SK-N-SH (cell line): Measurements from ENCODE around the gene MDH2. TPM values are rescaled to one million over a fixed set of nuclear protein-coding genes. Genes with fewer than 3 reads are reported as not detected.

Experiments
- CTCF ChIA-PET: fragments of 300-600, 350-600 bp; formaldehyde crosslinking; extraction: SDS; loops from one replicate; lab custom pipeline; 2021; lab: Yijun Ruan, JAX
- POLR2A ChIA-PET: fragments of 350-600 bp; sonication (Branson Sonifier 250); formaldehyde crosslinking; extraction: SDS; loops from one replicate; lab custom pipeline; 2020; ENCODE audit warnings: antibody characterized with exemption, inconsistent platforms; lab: Yijun Ruan, JAX
- DNase-seq: peaks from one replicate; pipeline ENCODE4 v3.0.0; 2012
- H2AFZ ChIP-seq: fragments of 200-600 bp; sonication (generic); 2 replicates; pipeline ENCODE4 v1.8.1; 2016; ENCODE audit warnings: antibody characterized with exemption, mild to moderate bottlenecking, low read depth
- H3F3A ChIP-seq: fragments of 200-600 bp; sonication (generic); replicated peaks from 2 replicates; pipeline ENCODE3; 2016; ENCODE audit warnings: antibody characterized with exemption, mild to moderate bottlenecking; ENCODE audit not compliant: insufficient read depth
- H3K27ac ChIP-seq, 2 experiments: fragments of 200-500 bp in 1 of 2; fragments of 200-600 bp in 1 of 2; sonication (Bioruptor generic) in 1 of 2; sonication (generic), shearing (Covaris generic) in 1 of 2; 2 replicates each; pipeline versions ENCODE4 v1.5.1 to v1.6.1; 2014 to 2016; ENCODE audit warnings: low read depth in 2 of 2, inconsistent platforms in 1 of 2, low read length in 1 of 2, mild to moderate bottlenecking in 1 of 2, mixed read lengths in 1 of 2
- H3K27me3 ChIP-seq: fragments of 200-600 bp; sonication (generic), shearing (Covaris generic); 2 replicates; pipeline ENCODE4 v1.6.1; 2016; ENCODE audit warnings: mixed run types; ENCODE audit not compliant: insufficient read depth
- H3K36me3 ChIP-seq, 2 experiments: fragments of 200-500 bp in 1 of 2; fragments of 200-600 bp in 1 of 2; sonication (Bioruptor generic) in 1 of 2; sonication (generic) in 1 of 2; replicated peaks in 1 of 2; 2 replicates each; pipeline versions ENCODE3 to v1.5.1; 2014 to 2016; ENCODE audit warnings: low read length in 1 of 2, mild to moderate bottlenecking in 1 of 2; ENCODE audit not compliant: insufficient read depth in 2 of 2, control insufficient read depth in 1 of 2
- H3K4me1 ChIP-seq, 2 experiments: fragments of 200-500 bp in 1 of 2; fragments of 200-600 bp in 1 of 2; sonication (Bioruptor generic) in 1 of 2; sonication (generic), shearing (Covaris generic) in 1 of 2; 2 replicates each; pipeline versions ENCODE4 v1.5.1 to v1.6.1; 2014 to 2016; ENCODE audit warnings: low read depth in 1 of 2, low read length in 1 of 2, mixed run types in 1 of 2; ENCODE audit not compliant: insufficient read depth in 2 of 2, control insufficient read depth in 1 of 2
- H3K4me2 ChIP-seq: fragments of 200-600 bp; sonication (generic), shearing (Covaris generic); 2 replicates; pipeline ENCODE4 v1.6.1; 2017; ENCODE audit warnings: mixed run types
- H3K4me3 ChIP-seq, 2 experiments: fragments of 200-500 bp in 1 of 2; fragments of 200-600 bp in 1 of 2; sonication (Bioruptor generic) in 1 of 2; sonication (generic), shearing (Covaris generic) in 1 of 2; 2 replicates each; pipeline versions ENCODE4 v1.5.1 to v1.8.1; 2014 to 2016; ENCODE audit warnings: low read depth in 2 of 2, inconsistent platforms in 1 of 2, low read length in 1 of 2, mild to moderate bottlenecking in 1 of 2, mixed read lengths in 1 of 2, moderate library complexity in 1 of 2
- H3K79me2 ChIP-seq: fragments of 200-600 bp; sonication (generic); 2 replicates; pipeline ENCODE4 v1.8.1; 2017; ENCODE audit warnings: mild to moderate bottlenecking; ENCODE audit not compliant: insufficient read depth
- H3K9ac ChIP-seq: fragments of 200-600 bp; sonication (generic); 2 replicates; pipeline ENCODE4 v1.6.1; 2017; ENCODE audit warnings: mixed run types
- H3K9me2 ChIP-seq: fragments of 200-600 bp; sonication (generic); 2 replicates; pipeline ENCODE4 v1.6.1; 2017; ENCODE audit warnings: mixed run types
- H3K9me3 ChIP-seq: fragments of 200-600 bp; sonication (generic); 2 replicates; pipeline ENCODE4 v1.6.1; 2017; ENCODE audit warnings: mixed run types, mild to moderate bottlenecking, moderate library complexity
- H4K20me1 ChIP-seq: fragments of 200-600 bp; sonication (generic); 2 replicates; pipeline ENCODE4 v1.6.1; 2017; ENCODE audit warnings: mild to moderate bottlenecking, mixed run types; ENCODE audit not compliant: insufficient read depth
- CHD2 ChIP-seq: fragments of 150-350 bp; IDR thresholded peaks from 2 replicates; pipeline ENCODE4 v1.6.1; 2018; ENCODE audit warnings: low read length; ENCODE audit not compliant: partially characterized antibody
- EP300 ChIP-seq, 2 experiments: IDR thresholded peaks; 2 replicates each; pipeline versions ENCODE4 v1.4.0 to v1.6.1; 2012; ENCODE audit warnings: borderline replicate concordance in 1 of 2, low read depth in 1 of 2, low read length in 1 of 2
- EZH2phosphoT487 ChIP-seq: fragments of 200-600 bp; sonication (generic); IDR thresholded peaks from 2 replicates; pipeline ENCODE4 v1.6.1; 2017; ENCODE audit warnings: low read depth, mixed run types, mild to moderate bottlenecking, antibody characterized with exemption, moderate library complexity, borderline replicate concordance
- FOSL2 ChIP-seq: IDR thresholded peaks from 2 replicates; pipeline ENCODE4 v1.4.0; 2012; ENCODE audit warnings: low read depth, mild to moderate bottlenecking, moderate library complexity, borderline replicate concordance
- FOXJ3 ChIP-seq: sonication (generic); formaldehyde crosslinking; IDR thresholded peaks from 2 replicates; pipeline ENCODE4 v1.5.1; 2020; ENCODE audit warnings: mild to moderate bottlenecking, missing genetic modification reagents
- FOXM1 ChIP-seq: IDR thresholded peaks from 2 replicates; pipeline ENCODE4 v1.4.0; 2012; ENCODE audit warnings: low read depth, mild to moderate bottlenecking
- GATA2 ChIP-seq: sonication (generic); formaldehyde crosslinking; IDR thresholded peaks from 2 replicates; pipeline ENCODE4 v1.5.0; 2020; ENCODE audit warnings: mild to moderate bottlenecking, missing genetic modification reagents
- JUND ChIP-seq: IDR thresholded peaks from 2 replicates; pipeline ENCODE4 v1.4.0; 2012
- MAX ChIP-seq: IDR thresholded peaks from 2 replicates; pipeline ENCODE4 v1.4.0; 2012; ENCODE audit warnings: low read depth
- MEF2A ChIP-seq: IDR thresholded peaks from 2 replicates; pipeline ENCODE4 v1.4.0; 2012; ENCODE audit warnings: low read depth, borderline replicate concordance
- PBX3 ChIP-seq: IDR thresholded peaks from 2 replicates; pipeline ENCODE4; 2012
- POLR2AphosphoS5 ChIP-seq: IDR thresholded peaks from 2 replicates; pipeline ENCODE4 v1.6.1; 2012; ENCODE audit warnings: low read depth, low read length
- RAD21 ChIP-seq: IDR thresholded peaks from 2 replicates; pipeline ENCODE4 v1.6.1; 2012; ENCODE audit warnings: mild to moderate bottlenecking, low read length
- RCOR1 ChIP-seq: fragments of 150-350 bp; IDR thresholded peaks from 2 replicates; pipeline ENCODE4 v1.6.1; 2017; ENCODE audit warnings: antibody characterized with exemption, low read length
- RFX5 ChIP-seq: IDR thresholded peaks from 2 replicates; pipeline ENCODE4 v1.6.1; 2012; ENCODE audit warnings: mild to moderate bottlenecking, improper control_type of control experiment, low read length
- RXRA ChIP-seq: IDR thresholded peaks from 2 replicates; pipeline ENCODE4 v1.4.0; 2012; ENCODE audit warnings: low read depth, mild to moderate bottlenecking, borderline replicate concordance
- SMC3 ChIP-seq: IDR thresholded peaks from 2 replicates; pipeline ENCODE4 v1.6.1; 2012; ENCODE audit warnings: low read depth, low read length, improper control_type of control experiment
- ZBTB33 ChIP-seq: IDR thresholded peaks from 2 replicates; pipeline ENCODE4 v1.4.0; 2012; ENCODE audit warnings: low read depth, borderline replicate concordance
- WGBS: methylation state at CpG from one replicate; pipeline ENCODE4 v1.1.6; 2017; ENCODE audit warnings: low lambda C conversion rate; 5-methylcytosine and 5-hydroxymethylcytosine counted together
- polyA plus RNA-seq, 3 experiments: library from polyadenylated mRNA; depleted of rRNA; stranded (reverse); fragments of >200 nt; gene quantifications; 2 replicates each; pipeline ENCODE4 v1.2.3, GENCODE V29; 2012
- TF ChIP-seq, protein P1 (sequence below): IDR thresholded peaks from 2 replicates; pipeline ENCODE4 v1.6.1; 2012; ENCODE audit warnings: mild to moderate bottlenecking, low read depth, low read length, moderate library complexity

The MDH2 gene
- polyA plus RNA-seq, 1 of the 3 experiments (the other 2 are of a cell fraction), result 301 TPM

DNA sequence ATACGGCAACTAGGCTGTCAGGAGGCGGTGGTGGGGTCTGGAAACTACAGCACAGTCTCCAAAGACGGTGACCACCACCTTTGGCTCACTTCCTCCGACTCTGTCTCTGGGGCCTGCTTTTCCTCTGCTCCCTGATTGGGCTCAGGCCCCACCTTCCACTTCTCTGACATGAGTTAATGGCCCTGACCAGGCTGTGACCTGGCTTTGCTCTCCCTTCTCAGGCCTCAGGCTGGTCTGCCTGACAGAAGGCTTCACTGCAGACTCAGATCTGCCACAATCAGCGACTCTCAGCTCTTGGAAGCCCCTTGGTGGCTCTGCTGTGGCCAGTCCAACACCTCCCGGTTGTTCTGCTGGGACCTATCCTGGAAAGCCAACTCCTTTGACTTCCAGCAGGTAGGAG is 7.8 kb upstream of the MDH2 start:
- no peak overlapping the region for H3K4me2 ChIP-seq
- TF ChIP-seq FOXJ3 (CRISPR knock-in tag) (no peak), PBX3 (no peak), EP300 (IDR thresholded peaks at IDR 0.05; ENCODE audit: borderline replicate concordance in 1 of 2, low read depth in 1 of 2, low read length in 1 of 2) (no peak), SMC3 (no peak), MAX (no peak), RAD21 (no peak)
- ChIA-PET CTCF (interaction anchor here (0.7 to 7.4 kb wide), 3 partner anchors 20 to 173 kb away, joined by 3 to 36 read pairs (median 8); no protein-coding TSS in a partner anchor), POLR2A (interaction anchor here (0.7 kb wide), 1 partner anchor 20 kb away, joined by 4 read pairs; no protein-coding TSS in a partner anchor)
- H3K9me3 ChIP-seq, result no peaks in the 10 kb centered on the region
- no peaks in the 10 kb centered on the region for H3K9me2 ChIP-seq
- peaks cover 24% of the 10 kb centered on the region for H3K79me2 ChIP-seq
- H3K9ac ChIP-seq, result no peak overlapping the region
- no peak for DNase-seq
- 86% methylated on average over 6 of the region's 6 CpGs for WGBS
- H3K27me3 ChIP-seq, result no peaks in the 10 kb centered on the region
- H2AFZ ChIP-seq, result no peak overlapping the region
- no peak overlapping the region for H3K4me3 ChIP-seq
- H3K4me1 ChIP-seq, result peaks cover 0 to 12% of the 10 kb centered on the region in 2 experiments; a peak in 1 of 4 replicates
- no peaks in the 10 kb centered on the region for H3K36me3 ChIP-seq
- H3F3A ChIP-seq, result no peaks in the 10 kb centered on the region
- peak overlapping the region in 1 of 2 experiments; percentile 61; a peak in 1 of 4 replicates for H3K27ac ChIP-seq
- H4K20me1 ChIP-seq, result peaks cover 5% of the 10 kb centered on the region; the same call in 1 of the 2 replicates

DNA sequence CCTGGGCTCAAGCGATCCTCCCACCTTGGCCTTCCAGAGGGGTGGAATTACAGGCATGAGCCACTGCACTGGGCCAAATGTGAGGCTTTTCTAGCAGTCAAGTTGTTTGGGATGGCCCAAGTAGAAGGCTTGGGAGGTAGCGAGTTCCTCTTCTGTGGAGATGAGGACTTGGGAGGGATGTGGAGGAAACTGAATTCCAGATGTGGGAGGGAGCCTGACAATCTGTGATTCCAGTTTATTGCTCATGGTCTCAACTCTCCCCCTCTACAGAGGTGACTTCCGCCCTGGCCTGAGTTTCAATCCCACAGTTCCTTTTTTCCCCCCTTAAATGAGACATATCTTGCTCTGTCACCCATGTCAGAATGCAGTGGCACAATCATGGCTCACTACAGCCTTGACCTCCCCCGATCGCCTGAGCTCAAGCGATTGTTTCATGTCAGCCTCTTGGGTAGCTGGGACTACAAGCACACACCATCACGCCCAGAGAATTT is 3.5 kb upstream of the MDH2 start:
- no peak overlapping the region for H3K9ac ChIP-seq
- H2AFZ ChIP-seq, result no peak overlapping the region
- POLR2A ChIA-PET, result no interaction called here
- H3K4me3 ChIP-seq, result no peak overlapping the region
- 92% methylated on average over 7 of the region's 7 CpGs for WGBS
- no peak for DNase-seq
- H3K79me2 ChIP-seq, result peaks cover 66% of the 10 kb centered on the region
- no peak overlapping the region for H3K4me2 ChIP-seq
- H3K27me3 ChIP-seq, result no peaks in the 10 kb centered on the region
- H3K27ac ChIP-seq, result no peak overlapping the region
- peaks cover 0 to 19% of the 10 kb centered on the region in 2 experiments; a peak in 2 of 4 replicates for H3K4me1 ChIP-seq
- H3K9me3 ChIP-seq, result no peaks in the 10 kb centered on the region
- CTCF ChIA-PET, result interaction anchor here (1.5 to 1.6 kb wide), 2 partner anchors 10 to 178 kb away, joined by 5 to 6 read pairs; no protein-coding TSS in a partner anchor
- H3K36me3 ChIP-seq, result no peaks in the 10 kb centered on the region
- H3F3A ChIP-seq, result peaks cover 6% of the 10 kb centered on the region
- peaks cover 7% of the 10 kb centered on the region; the same call in 1 of the 2 replicates for H4K20me1 ChIP-seq
- no peaks in the 10 kb centered on the region for H3K9me2 ChIP-seq
- TF ChIP-seq RCOR1, result no peak
- no peak for TF ChIP-seq FOXM1
- TF ChIP-seq, protein P1, sequence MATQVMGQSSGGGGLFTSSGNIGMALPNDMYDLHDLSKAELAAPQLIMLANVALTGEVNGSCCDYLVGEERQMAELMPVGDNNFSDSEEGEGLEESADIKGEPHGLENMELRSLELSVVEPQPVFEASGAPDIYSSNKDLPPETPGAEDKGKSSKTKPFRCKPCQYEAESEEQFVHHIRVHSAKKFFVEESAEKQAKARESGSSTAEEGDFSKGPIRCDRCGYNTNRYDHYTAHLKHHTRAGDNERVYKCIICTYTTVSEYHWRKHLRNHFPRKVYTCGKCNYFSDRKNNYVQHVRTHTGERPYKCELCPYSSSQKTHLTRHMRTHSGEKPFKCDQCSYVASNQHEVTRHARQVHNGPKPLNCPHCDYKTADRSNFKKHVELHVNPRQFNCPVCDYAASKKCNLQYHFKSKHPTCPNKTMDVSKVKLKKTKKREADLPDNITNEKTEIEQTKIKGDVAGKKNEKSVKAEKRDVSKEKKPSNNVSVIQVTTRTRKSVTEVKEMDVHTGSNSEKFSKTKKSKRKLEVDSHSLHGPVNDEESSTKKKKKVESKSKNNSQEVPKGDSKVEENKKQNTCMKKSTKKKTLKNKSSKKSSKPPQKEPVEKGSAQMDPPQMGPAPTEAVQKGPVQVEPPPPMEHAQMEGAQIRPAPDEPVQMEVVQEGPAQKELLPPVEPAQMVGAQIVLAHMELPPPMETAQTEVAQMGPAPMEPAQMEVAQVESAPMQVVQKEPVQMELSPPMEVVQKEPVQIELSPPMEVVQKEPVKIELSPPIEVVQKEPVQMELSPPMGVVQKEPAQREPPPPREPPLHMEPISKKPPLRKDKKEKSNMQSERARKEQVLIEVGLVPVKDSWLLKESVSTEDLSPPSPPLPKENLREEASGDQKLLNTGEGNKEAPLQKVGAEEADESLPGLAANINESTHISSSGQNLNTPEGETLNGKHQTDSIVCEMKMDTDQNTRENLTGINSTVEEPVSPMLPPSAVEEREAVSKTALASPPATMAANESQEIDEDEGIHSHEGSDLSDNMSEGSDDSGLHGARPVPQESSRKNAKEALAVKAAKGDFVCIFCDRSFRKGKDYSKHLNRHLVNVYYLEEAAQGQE, result no peak
- no peak for TF ChIP-seq MEF2A
- no peak for TF ChIP-seq RXRA
- TF ChIP-seq CHD2, result no peak
- no peak for TF ChIP-seq GATA2 (CRISPR knock-in tag)
- no peak for TF ChIP-seq RAD21
- no peak for TF ChIP-seq ZBTB33
- TF ChIP-seq JUND, result no peak
- TF ChIP-seq RFX5, result no peak
- no peak for TF ChIP-seq SMC3
- TF ChIP-seq MAX, result no peak
- no peak for TF ChIP-seq FOSL2
- no peak for TF ChIP-seq POLR2AphosphoS5
- no peak for TF ChIP-seq EZH2phosphoT487
